SHP77 (cell line): ENCODE measurements around the gene PEX11B.

Source experiments
- DNase-seq, 2 experiments: peaks; one replicate each; lab custom pipeline; 2025; lab: John Stamatoyannopoulos, UW

PEX11B gene

DNA sequence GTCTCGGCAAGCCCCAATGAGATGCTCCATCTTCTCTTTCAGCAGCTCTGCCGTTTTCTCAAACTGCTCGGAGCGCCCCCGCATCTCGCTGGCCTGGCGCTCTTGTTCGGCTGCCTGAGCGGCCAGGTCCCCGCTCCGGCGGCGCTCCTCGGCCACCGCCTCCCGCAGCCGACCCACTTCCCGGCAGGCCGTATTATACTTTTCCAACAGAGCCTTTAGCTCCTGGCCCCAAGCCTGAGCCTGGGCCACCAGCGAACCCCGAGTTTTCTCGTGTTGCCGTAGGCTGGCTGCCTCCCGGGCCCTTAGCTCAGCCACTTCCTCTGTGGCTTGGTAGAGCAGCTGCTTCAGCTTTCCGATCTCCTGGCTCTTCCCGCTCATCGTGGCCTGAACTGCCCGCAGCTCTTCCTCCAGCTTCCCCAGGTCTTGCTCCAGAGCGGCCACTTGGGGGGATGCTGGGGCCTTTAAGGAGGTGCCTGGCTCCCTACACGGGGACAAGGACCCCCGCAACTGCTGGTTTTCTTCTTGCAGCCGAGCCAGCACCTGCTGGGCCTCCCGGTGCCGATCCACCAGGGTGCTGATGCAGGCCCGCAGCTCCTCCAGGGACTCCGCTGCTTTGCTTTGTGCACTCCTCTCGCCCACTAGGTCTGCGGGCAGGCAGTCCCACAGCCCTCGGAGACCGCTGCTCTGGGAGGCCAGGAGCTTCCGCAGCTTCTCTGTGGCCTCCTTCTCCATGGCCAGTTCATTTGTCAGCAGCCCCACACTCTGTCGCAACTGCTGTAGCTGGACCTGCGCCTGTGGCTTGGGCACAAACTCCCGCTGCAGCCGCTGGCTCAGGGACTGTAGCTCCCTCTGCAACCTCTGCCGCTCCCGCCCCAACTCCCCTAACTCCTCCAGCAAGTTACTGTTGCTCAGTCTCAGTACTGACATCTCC lies 46.3 kb downstream of the PEX11B start:
- peak in 1 of 2 experiments; percentile 23 for DNase-seq

GRCh38 chr1:145868232-145868631 lies 50.3 kb downstream of the PEX11B start:
- DNase-seq, result no peak

DNA sequence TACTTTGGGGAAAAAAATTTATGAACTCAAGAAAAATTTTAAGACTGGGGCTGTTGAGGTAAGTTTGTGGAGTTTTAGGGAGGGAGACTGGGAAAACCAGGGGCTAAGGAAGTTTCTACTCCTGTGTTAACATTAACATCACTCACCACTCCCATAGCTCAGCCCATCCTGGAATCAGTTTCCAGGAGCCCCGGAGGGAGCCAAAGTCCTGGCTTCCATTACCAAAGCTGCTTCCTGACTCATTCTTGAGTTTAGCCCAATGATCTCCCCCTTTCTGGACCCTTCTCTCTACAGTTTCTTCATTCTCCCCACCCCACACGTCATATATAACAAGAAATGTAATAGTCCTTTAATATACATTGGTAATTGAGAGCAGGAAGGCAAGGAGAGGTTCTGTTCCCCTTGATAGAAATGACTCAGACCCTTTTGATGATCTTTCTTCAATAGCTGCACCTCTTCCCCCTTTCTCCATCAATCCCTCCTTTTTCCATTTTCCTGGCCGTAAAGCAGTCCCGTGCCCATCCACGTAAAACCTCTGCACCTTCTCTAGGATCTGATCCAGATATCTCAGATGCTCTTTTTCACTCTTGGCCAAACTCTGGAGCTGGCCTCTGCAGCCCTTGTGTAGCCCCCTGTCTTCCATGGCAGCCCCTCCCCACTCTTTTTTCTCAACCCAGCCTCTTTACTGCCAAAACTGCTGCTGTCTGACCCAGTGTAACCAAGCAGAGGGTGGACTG lies 55.1 kb downstream of the PEX11B start:
- DNase-seq, result no peak
